GM21381 (cell line): ENCODE measurements around the gene TXLNA.

Experiments
- ATAC-seq: cut with Tn5 transposase; IDR thresholded peaks from one replicate; pipeline ENCODE4 v1.9.1; 2021; ENCODE audit warnings: mild to moderate bottlenecking, moderate library complexity; ENCODE audit not compliant: unreplicated experiment

TXLNA gene

DNA sequence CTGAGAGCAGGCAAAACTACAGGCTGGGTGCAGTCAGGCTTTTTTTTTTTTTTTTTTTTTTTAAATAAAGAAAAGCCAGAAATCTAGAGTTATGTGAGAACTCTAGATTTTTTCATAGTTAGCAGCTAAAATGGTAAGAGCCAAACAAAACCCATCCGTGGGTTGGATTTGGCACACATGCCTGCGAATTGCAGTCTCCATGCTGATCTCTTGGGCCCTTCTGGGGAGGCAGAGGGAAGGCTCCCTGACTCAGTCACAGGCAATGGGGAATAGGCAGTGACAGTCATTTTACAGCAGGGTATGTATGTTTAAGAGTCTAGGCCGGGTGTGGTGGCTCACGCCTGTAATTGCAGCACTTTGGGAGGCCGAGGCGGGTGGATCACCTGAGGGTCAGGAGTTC, 2.6 kb downstream of the TXLNA start:
- ATAC-seq: no peak

DNA sequence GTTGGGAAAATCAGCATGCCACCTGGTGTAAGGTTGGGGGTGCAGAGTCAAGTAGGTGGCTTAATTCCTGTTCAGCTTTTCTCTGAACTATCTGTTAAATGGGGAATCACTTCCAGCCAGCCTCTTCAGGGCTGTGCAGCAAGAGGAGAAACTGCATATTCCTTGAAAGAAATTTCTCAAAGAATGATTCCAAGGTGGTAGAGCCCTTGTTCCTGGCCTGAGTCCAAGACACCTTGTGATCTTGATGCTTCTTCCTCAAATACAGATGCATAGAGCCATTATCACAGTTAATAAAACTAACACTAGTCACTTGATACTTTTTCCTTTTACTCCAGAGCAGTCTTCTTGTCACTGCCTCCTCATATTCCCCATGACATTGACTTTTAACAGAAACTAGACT, 5.2 kb downstream of the TXLNA start:
- ATAC-seq: no peak

DNA sequence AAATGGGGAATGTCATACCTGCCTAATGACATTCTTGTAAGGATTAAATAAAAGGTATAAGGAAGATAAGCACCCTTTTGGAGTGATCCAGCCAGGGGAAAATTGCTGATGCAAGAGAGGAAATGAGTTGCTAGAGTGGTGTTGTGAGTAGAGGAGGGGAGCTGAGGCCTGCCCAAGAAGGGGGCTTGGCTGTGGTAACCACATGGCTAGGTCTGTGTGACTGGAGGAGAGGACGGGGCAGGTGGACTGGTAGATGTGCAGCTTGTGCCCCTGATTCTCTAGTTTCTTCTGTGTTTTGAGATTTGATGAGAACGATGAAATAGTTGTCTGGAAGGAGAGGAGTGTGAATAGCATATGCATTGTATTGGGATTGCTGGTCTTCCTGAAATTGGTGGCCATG, 6.6 kb downstream of the TXLNA start:
- ATAC-seq: no peak

DNA sequence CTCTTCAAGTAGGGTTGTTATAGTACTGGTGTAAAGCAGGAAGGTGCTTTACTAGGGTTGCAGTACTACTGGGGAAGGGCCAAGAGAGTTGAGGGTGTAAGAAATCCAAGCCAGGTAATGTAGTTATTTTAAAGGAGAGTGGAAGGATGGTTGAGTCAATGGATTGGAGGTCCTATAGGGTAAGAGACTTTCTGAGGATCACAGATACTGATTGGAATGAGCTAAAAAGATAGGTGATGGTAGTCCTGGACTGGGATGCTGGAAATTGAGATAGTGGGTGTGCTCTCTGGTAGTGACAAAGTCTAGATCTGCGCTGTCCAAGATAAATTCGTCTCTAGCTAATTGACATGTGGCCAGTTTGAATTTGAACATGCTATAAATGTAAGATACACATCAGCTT, 7.0 kb downstream of the TXLNA start:
- ATAC-seq: no peak

DNA sequence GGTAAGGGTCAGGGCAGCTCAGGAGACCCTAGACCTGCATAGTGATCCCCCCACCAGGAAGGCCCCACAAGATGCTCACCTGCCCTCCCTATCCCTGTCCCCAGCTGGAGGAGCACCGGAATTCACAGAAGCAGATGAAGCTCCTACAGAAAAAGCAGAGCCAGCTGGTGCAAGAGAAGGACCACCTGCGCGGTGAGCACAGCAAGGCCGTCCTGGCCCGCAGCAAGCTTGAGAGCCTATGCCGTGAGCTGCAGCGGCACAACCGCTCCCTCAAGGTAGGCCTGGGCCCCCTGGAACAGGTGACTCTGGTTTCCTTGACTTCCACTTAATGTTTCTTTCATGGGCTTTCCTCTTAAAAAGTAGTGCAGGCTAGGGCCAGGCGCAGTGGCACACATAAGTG, 8.4 kb downstream of the TXLNA start:
- ATAC-seq: no peak

DNA sequence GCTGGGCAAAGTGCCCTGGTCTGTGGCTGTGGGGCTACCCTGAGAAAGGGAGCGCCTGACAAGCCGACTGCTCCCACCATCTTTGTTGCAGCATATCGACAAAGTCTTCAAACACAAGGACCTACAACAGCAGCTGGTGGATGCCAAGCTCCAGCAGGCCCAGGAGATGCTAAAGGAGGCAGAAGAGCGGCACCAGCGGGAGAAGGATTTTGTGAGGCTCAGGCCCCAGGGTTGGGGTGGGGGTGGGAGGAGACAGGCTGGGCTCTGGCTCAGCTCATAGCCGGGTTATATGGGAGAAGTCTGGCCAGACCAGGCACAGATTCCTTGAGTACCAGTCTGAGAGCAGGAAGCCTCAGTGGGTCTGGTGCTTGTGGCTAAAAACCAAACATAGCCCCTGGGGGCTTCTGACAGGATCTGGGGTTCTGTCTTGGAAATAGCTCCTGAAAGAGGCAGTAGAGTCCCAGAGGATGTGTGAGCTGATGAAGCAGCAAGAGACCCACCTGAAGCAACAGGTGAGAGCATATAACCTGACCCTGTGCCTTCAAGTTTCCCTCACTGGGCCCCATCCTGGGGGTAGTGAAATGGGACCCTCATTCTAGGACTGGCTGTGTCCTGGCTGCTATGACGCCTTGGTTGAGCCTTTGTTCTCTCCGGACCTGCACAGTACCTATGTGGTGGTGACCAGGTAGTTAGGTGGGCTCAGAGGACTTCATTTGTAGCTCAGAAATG, 12.9 kb downstream of the TXLNA start:
- no peak for ATAC-seq

DNA sequence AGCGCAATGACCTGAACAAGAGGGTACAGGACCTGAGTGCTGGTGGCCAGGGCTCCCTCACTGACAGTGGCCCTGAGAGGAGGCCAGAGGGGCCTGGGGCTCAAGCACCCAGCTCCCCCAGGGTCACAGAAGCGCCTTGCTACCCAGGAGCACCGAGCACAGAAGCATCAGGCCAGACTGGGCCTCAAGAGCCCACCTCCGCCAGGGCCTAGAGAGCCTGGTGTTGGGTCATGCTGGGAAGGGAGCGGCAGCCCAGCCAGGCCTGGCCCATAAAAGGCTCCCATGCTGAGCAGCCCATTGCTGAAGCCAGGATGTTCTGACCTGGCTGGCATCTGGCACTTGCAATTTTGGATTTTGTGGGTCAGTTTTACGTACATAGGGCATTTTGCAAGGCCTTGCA, 15.5 kb downstream of the TXLNA start:
- no peak for ATAC-seq

DNA sequence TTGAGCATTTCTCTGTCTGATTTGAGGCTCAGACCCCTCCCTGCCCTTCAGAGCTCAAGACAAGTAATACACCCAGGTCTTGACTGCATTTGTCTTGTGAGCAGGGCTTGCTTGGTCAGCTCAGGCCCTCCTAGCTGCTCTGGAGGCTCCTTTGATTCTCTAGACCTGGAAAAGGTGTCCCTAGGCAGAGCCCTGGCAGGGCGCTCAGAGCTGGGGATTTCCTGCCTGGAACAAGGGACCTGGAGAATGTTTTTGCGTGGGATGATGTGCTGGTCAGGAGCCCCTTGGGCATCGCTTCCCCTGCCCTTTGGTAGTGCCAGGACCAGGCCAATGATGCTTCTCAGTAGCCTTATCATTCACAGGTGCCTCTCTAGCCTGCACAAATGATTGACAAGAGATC, 16.1 kb downstream of the TXLNA start:
- ATAC-seq: no peak

DNA sequence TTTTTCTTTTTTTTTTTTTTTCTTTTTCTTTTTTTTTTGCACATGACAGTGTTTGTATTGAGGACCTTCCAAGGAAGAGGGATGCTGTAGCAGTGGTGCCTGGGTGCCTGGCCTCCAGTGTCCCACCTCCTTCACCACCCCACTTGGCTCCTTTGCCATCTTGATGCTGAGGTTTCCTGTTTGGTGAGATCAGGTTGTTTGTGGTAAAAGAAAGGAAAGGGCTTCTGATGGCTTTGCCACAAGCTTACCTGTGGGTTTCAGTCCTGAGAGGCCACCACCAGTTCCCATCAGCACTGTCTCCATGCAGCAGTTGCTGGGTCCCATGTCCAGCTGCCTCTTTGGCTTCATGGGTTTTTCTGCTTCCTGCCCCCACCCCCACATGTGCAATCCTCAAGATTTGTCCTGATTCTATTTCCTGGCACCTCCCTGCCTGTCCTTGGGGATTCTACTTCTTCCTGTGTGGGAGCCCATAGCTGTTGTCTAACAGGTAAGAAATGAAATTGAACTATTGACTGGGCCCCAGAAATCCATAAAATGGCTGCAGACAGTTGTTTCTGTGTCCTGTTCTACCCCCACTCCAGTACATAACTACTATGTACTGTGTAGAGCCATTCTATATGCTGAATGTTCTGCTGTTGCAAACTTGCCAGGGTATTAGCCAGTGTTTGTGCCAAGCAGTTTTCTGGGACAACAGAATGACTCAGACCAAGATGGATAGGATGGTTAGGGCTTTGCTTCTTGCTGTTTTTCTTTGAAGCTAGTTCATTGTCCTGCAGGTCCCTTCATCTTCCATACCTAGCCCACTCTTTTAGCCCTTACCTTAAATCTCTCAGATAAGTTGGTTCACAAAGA, 16.7 kb downstream of the TXLNA start:
- no peak for ATAC-seq

DNA sequence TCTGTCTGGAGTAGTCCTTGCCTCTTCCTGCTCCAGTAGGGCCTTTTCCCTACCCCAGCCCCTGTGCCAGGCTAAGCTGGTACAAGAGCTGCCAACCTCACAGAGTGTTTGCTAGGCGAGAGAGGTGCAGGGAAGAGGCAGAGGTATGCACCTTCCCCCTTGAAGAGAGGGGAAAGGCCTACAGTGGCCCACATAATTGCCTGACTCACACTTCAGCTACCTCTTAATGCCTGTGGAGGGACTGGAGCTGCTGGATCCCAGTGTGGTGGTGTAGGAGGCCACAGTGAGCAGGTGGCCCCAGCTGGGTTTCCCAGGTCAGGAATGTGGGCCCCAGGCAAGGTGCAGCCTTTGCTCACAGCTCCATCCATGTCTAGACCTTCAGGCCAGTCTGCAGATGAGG, 17.6 kb downstream of the TXLNA start:
- ATAC-seq: no peak

DNA sequence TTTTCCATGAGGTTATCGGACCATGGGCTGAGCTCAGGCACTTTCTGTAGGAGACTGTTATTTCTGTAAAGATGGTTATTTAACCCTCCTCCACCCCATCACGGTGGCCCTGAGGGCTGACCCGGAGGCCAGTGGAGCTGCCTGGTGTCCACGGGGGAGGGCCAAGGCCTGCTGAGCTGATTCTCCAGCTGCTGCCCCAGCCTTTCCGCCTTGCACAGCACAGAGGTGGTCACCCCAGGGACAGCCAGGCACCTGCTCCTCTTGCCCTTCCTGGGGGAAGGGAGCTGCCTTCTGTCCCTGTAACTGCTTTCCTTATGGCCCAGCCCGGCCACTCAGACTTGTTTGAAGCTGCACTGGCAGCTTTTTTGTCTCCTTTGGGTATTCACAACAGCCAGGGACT, 18.4 kb downstream of the TXLNA start:
- ATAC-seq: no peak

DNA sequence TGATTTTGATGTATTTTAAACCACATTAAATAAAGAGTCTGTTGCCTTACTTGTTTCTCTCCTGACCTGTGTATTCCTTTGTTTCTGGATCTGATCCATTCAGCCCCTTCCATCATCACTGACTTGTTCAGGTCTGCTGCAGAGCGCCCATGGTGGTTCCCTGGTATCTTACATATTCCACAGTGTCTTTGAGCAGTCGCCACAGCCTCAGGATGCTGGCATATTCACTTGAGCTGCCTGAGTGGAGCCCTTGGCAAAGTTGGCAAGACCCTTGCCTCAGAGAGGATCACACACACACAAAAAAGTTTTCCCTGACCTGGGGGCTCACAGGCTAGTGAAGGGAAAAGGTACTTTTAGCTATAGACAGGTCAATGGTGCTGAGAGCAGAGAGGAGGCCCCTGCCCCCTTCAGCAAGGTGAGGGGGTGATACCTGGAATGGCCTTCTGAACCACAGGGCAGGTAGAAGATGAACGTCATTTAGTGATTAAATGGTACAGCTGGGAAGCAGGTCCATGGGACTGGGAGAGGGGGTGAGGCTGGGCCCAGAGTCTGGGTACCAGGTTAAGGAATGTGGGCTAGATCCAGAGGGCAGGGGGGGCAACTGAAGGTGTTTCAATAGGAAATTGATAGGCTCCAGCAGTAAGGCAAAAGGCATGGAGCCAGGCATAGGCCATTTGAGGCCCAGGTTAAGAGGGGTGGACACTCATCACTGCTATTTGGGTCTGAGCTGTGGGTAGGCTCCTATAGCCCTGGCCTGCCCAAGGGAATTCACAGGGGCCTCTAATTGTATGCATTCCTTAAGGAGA, 19.0 kb downstream of the TXLNA start:
- no peak for ATAC-seq

DNA sequence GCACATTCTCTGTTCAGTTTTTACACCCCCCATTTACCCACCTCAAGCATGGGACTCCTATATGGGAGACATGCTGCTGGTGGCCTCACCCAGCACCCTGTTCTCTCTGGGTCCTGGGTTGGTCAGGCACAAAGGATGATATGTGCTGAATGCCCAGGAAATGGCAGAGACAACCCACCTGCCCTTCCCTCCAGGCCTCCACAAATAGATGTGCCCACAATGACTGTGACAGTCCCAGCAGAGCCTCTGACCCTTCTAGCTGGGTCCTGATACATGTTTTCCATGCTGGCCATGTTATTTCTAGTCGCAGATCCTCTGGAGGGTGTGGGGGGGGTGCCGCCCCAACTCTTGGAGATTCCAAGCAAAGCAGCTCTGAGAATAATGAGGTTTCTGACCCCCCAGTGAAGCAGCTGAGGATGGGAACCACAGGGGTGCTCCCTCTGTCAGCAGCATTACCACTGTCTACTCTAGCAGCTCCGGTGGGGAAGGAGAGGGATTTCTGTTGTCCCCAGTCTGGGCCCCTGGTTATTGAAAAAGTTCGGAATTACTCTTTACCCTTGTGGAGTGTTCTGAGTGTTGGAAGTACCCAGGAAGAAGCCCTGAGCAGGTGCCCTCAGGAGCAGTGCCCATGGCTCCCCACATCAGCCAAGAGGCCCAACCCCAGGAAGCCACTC, 19.7 kb downstream of the TXLNA start:
- ATAC-seq: no peak

DNA sequence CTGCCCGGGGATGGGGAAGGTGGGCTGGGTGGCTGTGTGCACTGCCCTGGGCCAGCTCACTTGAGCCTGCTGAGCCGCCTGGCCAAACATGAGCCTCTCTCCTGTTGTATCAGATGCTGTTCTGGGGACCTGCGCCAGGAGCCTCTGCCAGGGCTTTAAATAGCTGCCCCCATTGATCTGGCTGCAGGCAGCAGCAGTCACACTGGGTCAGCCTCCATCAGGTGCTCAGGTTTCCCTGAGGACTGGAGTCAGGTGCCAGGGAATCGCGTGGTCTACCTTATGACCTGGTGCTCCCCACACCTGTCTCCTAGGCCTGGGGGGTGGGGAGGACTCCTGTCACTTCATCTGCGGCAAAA, 20.2 kb downstream of the TXLNA start:
- no peak for ATAC-seq

DNA sequence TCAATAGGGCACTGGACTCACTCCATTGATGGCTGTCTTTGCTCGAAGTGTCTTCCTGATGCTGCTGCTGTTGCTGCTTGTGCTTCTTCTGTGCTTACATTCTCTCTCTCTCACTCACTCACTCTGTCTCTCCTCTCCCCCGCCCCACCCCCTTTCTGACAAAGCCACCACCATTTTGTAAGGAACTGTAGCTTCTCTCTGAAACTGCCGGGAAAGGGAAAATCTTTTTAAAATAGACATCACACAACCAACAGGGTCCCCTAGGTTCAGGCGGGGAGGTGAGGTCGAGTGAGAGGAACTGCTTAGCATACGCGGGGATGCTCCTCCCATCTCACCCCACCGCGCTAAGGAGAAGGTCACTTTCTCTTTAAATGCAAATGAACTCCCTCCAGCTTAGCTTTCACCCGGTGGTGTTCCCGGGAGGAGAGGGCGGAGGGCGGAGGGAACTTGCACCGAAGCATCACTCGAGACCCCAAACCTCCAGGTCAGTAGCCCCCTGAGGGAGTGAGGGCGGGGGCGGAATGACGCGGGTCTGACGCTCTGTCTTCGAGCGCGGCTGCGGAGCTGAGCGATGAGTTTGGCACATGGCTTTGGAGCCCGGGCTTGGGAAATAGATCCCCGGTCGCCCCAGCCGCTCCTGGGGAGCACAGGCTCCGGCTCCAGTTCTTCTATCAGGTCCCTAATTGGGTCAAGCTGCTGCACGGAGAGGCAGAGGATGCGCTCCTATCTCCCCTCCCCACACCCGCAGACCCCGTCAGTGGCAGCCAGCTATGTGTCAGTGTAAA, 20.9 kb downstream of the TXLNA start, which contains the start of gene CCDC28B:
CCDC28B (plus strand) TSS at position 370 of the 785 bp plus-strand sequence. CDS start 1,341 bp downstream, outside the sequence.
- ATAC-seq: no peak

DNA sequence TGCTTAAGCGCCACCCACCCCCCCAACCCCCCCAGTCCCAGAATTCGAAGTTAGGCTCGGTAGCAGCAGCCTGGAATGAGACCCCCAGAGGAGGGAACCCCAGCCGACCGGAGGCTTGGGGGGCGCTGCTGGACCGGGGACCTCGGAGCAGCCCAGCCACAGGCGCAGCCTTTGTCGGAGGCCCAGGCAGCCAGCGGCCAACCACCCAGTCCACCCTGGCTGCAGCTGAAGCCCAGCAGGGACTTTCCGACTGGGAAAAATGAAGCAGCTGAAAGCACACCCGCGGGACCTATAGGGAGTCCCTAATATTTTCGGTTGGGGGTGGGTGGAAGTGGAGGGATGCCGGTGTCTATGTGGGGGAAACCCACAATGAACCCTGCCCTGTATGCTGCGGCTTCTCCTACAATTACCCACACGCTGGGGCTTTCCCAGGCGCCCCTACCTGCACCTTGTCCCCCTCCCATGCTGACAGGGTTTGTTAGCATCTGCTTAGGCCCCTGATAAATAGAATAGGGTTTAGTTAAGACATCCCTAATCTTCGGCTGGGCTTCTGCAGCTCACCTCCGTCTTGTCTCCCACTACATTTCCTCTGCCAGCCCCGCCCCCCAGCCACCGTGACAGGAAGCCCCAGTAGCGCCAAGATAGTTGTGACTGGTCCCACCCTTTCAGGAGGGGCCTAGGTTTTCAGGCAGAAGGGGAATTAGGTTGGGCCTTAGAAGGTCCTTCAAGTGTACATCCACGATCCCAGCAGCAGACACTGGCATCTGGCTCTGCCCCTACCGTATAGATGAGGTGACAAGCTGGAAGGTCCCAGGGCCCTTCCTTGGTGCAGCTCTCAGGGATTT, 21.8 kb downstream of the TXLNA start:
- no peak for ATAC-seq

DNA sequence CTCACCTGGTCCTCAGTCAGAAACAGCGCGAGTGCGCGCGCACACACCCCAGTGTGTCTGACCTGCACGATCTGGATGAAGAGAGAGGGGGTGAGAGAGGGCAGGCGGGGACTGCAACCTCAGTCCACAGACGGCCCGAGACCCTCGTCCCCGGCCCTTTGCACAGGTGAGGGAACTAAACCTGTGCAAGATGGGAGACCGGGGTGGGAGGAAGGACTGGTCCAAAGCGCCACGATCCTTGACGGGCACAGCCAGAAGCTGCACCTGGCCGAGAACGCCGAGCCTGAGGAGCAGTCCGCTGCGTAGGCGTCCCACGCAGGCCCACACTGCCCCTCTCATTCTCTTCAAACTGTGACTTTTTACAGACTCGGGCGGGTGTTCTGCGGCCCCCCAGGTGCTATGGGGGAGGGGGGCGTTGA, 25.5 kb downstream of the TXLNA start:
- no peak for ATAC-seq

DNA sequence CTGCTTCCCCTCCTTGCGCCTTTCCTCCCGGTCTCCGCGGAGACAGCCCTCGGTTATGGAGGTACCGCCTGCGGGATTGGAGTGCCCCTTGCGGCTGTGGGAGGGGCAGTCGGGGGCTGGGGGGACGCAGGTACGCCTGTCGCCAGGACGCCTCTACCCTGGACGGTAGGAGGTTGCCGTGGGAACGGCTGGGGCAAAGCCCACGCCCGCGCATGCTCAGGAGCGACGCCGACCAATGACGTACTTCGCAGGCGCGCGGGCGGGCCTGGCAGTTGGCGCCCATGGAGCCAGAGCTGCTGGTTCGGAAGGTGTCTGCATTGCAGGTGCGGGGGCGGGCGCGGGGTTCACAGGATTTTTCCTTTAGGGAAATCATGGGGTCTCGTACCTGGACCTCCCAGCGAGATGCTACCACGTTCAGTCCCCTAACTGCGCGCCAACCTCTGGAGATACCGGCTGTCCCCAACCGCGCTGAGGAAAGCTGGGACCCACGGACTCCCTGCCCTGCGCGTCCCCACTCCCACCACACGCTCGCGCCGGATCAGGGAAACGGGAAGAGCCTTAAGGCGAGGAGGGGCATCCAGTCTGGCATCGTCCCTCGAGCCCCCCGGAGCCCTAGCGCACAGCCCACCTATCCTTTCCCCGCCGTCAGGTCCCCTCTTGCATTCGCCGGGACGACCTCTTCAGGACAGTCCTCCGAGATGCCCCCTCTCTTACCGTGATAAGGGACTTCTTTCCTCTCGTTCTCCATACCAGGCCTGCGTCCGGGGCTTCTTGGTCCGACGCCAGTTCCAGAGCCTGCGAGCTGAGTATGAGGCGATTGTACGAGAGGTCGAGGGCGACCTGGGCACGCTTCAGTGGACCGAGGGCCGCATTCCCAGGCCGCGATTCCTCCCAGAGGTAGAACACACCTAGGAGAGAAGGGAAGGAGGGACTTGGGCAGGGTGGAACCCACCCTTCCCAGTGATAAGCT, 26.2 kb downstream of the TXLNA start, which contains the start of gene IQCC:
IQCC (plus strand) TSS at position 271 of the 970 bp plus-strand sequence; CDS start at position 282, 11 bp downstream.
- no peak for ATAC-seq
